Hepatocyte (in vitro differentiated cells): ENCODE data around the gene MACROD2. TPM values are rescaled to one million over a fixed set of nuclear protein-coding genes. Genes with fewer than 3 reads are reported as not detected.

Experiments used
- DNase-seq: peaks from one replicate; pipeline ENCODE4 v3.0.0-alpha.2; 2016; ENCODE audit warnings: low spot score
- H2AFZ ChIP-seq: fragments of 200-600 bp; sonication (generic); 2 replicates; pipeline ENCODE4 v1.6.0; 2016; ENCODE audit warnings: antibody characterized with exemption, mild to moderate bottlenecking
- H3K27ac ChIP-seq: fragments of 200-600 bp; sonication (generic); 2 replicates; pipeline ENCODE4 v1.5.1; 2016; ENCODE audit warnings: mild to moderate bottlenecking
- H3K27me3 ChIP-seq: fragments of 200-600 bp; sonication (generic); 2 replicates; pipeline ENCODE4 v1.6.1; 2016
- H3K36me3 ChIP-seq: fragments of 200-600 bp; sonication (generic); replicated peaks from 2 replicates; pipeline ENCODE4 v1.5.1; 2016; ENCODE audit warnings: low read depth; ENCODE audit not compliant: insufficient read depth
- H3K4me1 ChIP-seq: fragments of 200-600 bp; sonication (generic); 2 replicates; pipeline ENCODE4 v1.5.1; 2016; ENCODE audit warnings: mild to moderate bottlenecking, moderate library complexity; ENCODE audit not compliant: insufficient read depth
- H3K4me2 ChIP-seq: fragments of 200-600 bp; sonication (generic); 2 replicates; pipeline ENCODE4 v1.6.0; 2016
- H3K4me3 ChIP-seq: fragments of 200-600 bp; sonication (generic); 2 replicates; pipeline ENCODE4 v1.5.1; 2016; ENCODE audit warnings: mild to moderate bottlenecking
- H3K79me2 ChIP-seq: fragments of 200-600 bp; sonication (generic); 2 replicates; pipeline ENCODE4 v1.6.0; 2017; ENCODE audit warnings: mild to moderate bottlenecking
- H3K9me2 ChIP-seq: fragments of 200-600 bp; sonication (generic); replicated peaks from 2 replicates; pipeline ENCODE4 v1.6.0; 2017; ENCODE audit warnings: mild to moderate bottlenecking; ENCODE audit not compliant: insufficient read depth
- H3K9me3 ChIP-seq: fragments of 200-600 bp; sonication (generic); 2 replicates; pipeline ENCODE4 v1.5.1; 2016; ENCODE audit warnings: low read depth, mild to moderate bottlenecking
- H4K20me1 ChIP-seq: fragments of 200-600 bp; sonication (generic); 2 replicates; pipeline ENCODE4 v1.6.0; 2016; ENCODE audit warnings: mild to moderate bottlenecking; ENCODE audit not compliant: insufficient read depth, poor library complexity, severe bottlenecking
- CTCF ChIP-seq: fragments of 200-600 bp; sonication (generic); IDR thresholded peaks from 2 replicates; pipeline ENCODE4 v1.5.1; 2016; ENCODE audit warnings: antibody characterized with exemption, mild to moderate bottlenecking; ENCODE audit not compliant: poor library complexity
- EZH2 ChIP-seq: fragments of 200-600 bp; sonication (generic); IDR thresholded peaks from 2 replicates; pipeline ENCODE4 v1.6.1; 2016; ENCODE audit warnings: antibody characterized with exemption, mild to moderate bottlenecking, borderline replicate concordance
- EZH2phosphoT487 ChIP-seq: fragments of 200-600 bp; sonication (generic); IDR thresholded peaks from one replicate; pipeline ENCODE4 v1.6.1; 2018; ENCODE audit warnings: antibody characterized with exemption, mild to moderate bottlenecking, low read depth, moderate library complexity; ENCODE audit not compliant: unreplicated experiment, severe bottlenecking
- WGBS: methylation state at CpG from one replicate; pipeline ENCODE4 v1.1.6; 2016; ENCODE audit warnings: low lambda C conversion rate; ENCODE audit errors: missing lambda C conversion rate; 5-methylcytosine and 5-hydroxymethylcytosine counted together
- polyA plus RNA-seq: library from polyadenylated mRNA; unstranded; fragments of >200 nt; fragmentation: Nextera tagmentation; extraction: Ambion mirVana; gene quantifications from 2 replicates; pipeline ENCODE4 v1.2.1, GENCODE V29; 2016
- total RNA-seq: library from RNA; depleted of rRNA; stranded (reverse); fragments of >200 nt; gene quantifications from 2 replicates; pipeline ENCODE4 v1.2.3, GENCODE V29; 2014

Gene MACROD2
- total and polyA plus RNA-seq, 2 experiments from 2014 or later = 2.4 to 3.1 TPM

GRCh38 chr20:14493408-14493807, 498.1 kb downstream of the MACROD2 start:
- no peak overlapping the region for H3K4me2 ChIP-seq
- no peak for DNase-seq
- 92% methylated on average over 1 of the region's 1 CpG for WGBS
- peaks cover 4% of the 10 kb centered on the region for H3K4me1 ChIP-seq
- no peaks in the 10 kb centered on the region for H3K36me3 ChIP-seq
- H3K9me2 ChIP-seq = no peaks in the 10 kb centered on the region
- H3K4me3 ChIP-seq = no peak overlapping the region
- no peak overlapping the region for H2AFZ ChIP-seq
- H3K9me3 ChIP-seq = no peaks in the 10 kb centered on the region
- no peak for TF ChIP-seq CTCF
- TF ChIP-seq EZH2phosphoT487 = no peak
- TF ChIP-seq EZH2 = no peak
- no peak overlapping the region for H3K27ac ChIP-seq
- H3K27me3 ChIP-seq = no peaks in the 10 kb centered on the region
- H4K20me1 ChIP-seq = no peaks in the 10 kb centered on the region
- no peaks in the 10 kb centered on the region for H3K79me2 ChIP-seq

- peaks cover under 1% of the 10 kb centered on the region for H3K4me1 ChIP-seq
- no peaks in the 10 kb centered on the region for H3K36me3 ChIP-seq
- WGBS = 98% methylated on average over 1 of the region's 1 CpG
- DNase-seq = no peak
- TF ChIP-seq EZH2phosphoT487 (no peak), CTCF (no peak), EZH2 (no peak)
- no peaks in the 10 kb centered on the region for H3K9me2 ChIP-seq
- H3K4me3 ChIP-seq = no peak overlapping the region
- H3K27ac ChIP-seq = no peak overlapping the region
- no peaks in the 10 kb centered on the region for H4K20me1 ChIP-seq
- H2AFZ ChIP-seq = peak overlapping the region; percentile 18
- no peaks in the 10 kb centered on the region for H3K79me2 ChIP-seq
- H3K27me3 ChIP-seq = no peaks in the 10 kb centered on the region
- no peaks in the 10 kb centered on the region for H3K9me3 ChIP-seq
- no peak overlapping the region for H3K4me2 ChIP-seq
Measured at GRCh38 chr20:14494355-14494754, 499.0 kb downstream of the MACROD2 start.

GRCh38 chr20:14495066-14495465, 499.8 kb downstream of the MACROD2 start:
- Histone ChIP-seq H3K4me1 (no peaks in the 10 kb centered on the region), H3K27me3 (no peaks in the 10 kb centered on the region), H3K4me2 (no peak overlapping the region), H3K9me2 (no peaks in the 10 kb centered on the region), H3K9me3 (no peaks in the 10 kb centered on the region), H3K27ac (no peak overlapping the region), H3K36me3 (no peaks in the 10 kb centered on the region), H2AFZ (no peak overlapping the region), H3K4me3 (no peak overlapping the region), H3K79me2 (no peaks in the 10 kb centered on the region), H4K20me1 (no peaks in the 10 kb centered on the region)
- DNase-seq = no peak
- TF ChIP-seq CTCF = no peak
- TF ChIP-seq EZH2phosphoT487 = no peak
- TF ChIP-seq EZH2 = no peak

- no peaks in the 10 kb centered on the region for H3K36me3 ChIP-seq
- H3K4me2 ChIP-seq = no peak overlapping the region
- no peak overlapping the region for H2AFZ ChIP-seq
- H3K9me2 ChIP-seq = no peaks in the 10 kb centered on the region
- H3K4me3 ChIP-seq = no peak overlapping the region
- H3K9me3 ChIP-seq = no peaks in the 10 kb centered on the region
- no peak overlapping the region for H3K27ac ChIP-seq
- whole genome bisulfite sequencing = 63% methylated on average over 2 of the region's 2 CpGs
- H4K20me1 ChIP-seq = no peaks in the 10 kb centered on the region
- no peak for TF ChIP-seq EZH2
- no peak for TF ChIP-seq CTCF
- no peak for TF ChIP-seq EZH2phosphoT487
- no peaks in the 10 kb centered on the region for H3K79me2 ChIP-seq
- H3K4me1 ChIP-seq = no peaks in the 10 kb centered on the region
- H3K27me3 ChIP-seq = no peaks in the 10 kb centered on the region
- DNase-seq = no peak
Measured at GRCh38 chr20:14497004-14497403, 501.7 kb downstream of the MACROD2 start.
